NCI-H2107 treated with DMSO at 0.1 percent for 48 hours (cell line): ENCODE data around the gene S100A16.

Experiments
- DNase-seq: peaks from one replicate; lab custom pipeline; 2025; ENCODE audit not compliant: unreplicated experiment; lab: John Stamatoyannopoulos, UW

S100A16 gene

GRCh38 chr1:153638261-153638660 is 25.3 kb upstream of the S100A16 start:
- no peak for DNase-seq

- DNase-seq: no peak
Observed at GRCh38 chr1:153636312-153636711, 23.4 kb upstream of the S100A16 start.

DNA sequence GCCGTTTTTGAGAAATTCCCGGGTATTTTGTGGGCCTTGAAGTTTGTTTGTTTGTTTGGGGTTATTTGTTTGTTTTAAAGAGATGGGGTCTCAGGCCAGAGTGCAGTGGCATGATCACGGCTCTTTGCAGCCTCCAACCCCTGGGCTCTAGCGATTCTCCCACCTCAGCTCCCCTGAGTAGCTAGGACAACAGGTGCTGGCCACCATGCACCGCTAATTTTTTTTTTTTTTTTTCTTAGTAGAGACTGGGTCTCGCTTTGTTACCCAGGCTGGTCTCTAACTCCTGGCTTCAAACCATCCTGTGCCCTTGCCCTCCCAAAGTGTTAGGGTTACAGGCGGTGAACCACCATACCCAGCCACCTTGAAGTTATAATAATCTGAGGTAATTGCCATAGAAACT is 22.9 kb upstream of the S100A16 start:
- DNase-seq: no peak

GRCh38 chr1:153633754-153634665 is 21.1 kb upstream of the S100A16 start, which contains the start of gene CHTOP:
Gene CHTOP, plus strand, starts transcription at chr1:153634066. Its CDS starts 2,523 bp downstream, at chr1:153636589.
- DNase-seq: peak; percentile 89

GRCh38 chr1:153633161-153633753 is 20.3 kb upstream of the S100A16 start:
- DNase-seq: no peak

DNA sequence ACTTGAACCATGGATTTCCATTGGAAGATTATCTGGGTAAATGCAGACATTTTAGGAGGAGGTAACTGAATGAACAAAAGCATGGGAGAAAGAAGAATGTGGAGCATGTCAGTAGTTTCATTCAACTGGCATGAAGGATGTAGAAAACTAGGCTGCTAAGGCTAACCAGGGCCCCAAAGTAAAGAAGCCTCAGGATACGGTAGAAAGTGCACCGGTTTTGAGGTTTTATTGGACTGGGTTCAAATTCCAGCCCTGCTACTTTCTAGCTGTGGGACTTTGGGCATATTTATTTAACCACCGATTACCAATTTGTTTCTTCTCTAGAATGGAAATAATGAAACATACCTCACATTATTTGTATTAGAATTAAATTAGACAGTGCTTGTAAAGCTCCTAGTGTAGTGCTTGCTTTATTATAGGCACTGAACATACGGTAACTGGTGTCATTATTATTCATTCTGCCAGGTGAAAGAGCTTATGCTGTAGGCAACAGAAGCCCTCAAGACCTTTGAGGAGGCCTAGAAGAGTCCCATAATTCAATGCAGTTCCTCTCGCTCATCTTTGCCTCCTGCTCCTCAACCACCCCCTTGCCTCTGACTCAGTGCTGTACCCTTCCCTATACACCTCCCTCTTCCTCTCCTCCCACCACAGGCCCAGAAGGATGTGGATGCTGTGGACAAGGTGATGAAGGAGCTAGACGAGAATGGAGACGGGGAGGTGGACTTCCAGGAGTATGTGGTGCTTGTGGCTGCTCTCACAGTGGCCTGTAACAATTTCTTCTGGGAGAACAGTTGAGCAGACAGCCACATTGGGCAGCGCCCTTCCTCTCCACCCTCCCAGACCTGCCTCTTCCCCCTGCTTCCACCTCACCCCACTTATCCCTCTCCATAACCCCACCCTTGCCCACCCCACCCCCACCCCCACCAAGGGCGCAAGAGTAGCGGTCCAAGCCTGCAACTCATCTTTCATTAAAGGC is 18.4 kb upstream of the S100A16 start:
- DNase-seq: no peak

GRCh38 chr1:153630384-153630783 is 17.4 kb upstream of the S100A16 start:
- no peak for DNase-seq

DNA sequence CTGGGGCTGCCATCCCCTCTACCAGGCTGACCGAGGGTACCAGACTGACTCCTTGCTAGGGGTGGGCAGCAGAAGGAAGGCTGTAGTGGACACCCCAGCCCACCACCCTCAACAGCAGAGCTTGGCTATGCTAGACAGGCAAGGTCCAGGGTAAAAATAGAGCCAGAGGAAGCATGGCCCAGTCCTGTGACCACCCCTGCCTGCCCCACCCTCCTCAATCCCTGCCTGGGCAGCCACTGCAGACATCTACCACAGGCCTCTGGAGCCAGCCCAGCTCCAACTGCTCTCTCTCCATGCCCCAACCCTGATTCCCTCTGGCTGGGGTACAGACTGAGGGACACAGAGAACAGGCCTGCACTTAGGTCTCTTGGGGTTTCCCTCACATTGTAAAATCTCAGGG is 17.0 kb upstream of the S100A16 start:
- DNase-seq: no peak

GRCh38 chr1:153629343-153629665 is 16.4 kb upstream of the S100A16 start:
- DNase-seq: no peak

GRCh38 chr1:153628638-153629342 is 15.9 kb upstream of the S100A16 start:
- no peak for DNase-seq

DNA sequence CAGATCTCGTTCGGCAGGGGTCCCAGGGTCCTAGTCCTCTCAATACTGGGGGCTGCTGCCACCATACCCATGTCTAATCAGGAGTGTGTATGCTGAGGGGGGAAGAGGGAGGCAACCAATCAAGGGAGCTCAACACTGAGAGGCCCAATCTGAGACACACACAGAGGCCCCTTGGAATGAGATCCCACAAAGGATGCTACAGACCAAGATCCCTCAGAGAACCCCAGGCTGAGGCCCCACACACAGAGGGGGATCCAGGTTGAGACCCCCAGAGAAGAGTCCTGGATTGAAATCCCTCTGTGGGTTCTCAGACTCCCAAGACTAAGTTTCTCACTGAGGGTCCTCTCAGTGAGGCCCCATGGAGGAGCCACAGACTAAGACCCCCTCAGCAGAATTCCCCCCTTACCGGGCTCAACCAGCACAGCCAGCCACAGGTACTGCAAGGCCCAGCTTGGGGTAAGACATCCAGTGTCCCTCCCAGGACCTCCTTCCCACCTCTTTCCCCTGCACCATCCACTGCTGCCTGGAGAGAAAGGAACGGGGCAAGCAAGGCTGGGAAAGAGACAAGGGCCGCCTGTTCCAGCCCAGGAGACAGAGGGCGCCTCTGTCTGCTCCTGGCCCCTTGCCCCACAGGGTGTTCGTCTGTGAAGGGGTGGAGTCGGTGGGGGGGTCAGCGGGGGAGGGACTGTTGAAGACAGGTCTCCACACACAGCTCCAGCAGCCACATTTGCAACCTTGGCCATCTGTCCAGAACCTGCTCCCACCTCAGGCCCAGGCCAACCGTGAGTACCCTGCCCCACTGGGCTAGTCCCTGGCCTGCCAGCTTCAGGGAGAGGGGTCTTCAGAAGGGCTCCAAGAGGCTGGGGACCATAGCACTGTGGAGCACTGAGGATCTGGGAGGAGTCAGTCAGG is 15.0 kb upstream of the S100A16 start, which contains the start of gene S100A1:
Gene S100A1, plus strand, starts transcription at position 720 of the 912 bp plus-strand sequence. CDS start 2,088 bp downstream, outside the sequence.
- DNase-seq: no peak

- DNase-seq: peak; percentile 90
Observed at GRCh38 chr1:153626904-153627714, 14.2 kb upstream of the S100A16 start, which contains the start of gene S100A13. Gene S100A13, minus strand, starts transcription at chr1:153627505. Its CDS starts 1,033 bp downstream, at chr1:153626472.

GRCh38 chr1:153626477-153626903 is 13.6 kb upstream of the S100A16 start:
- DNase-seq: no peak

GRCh38 chr1:153624965-153625611 is 12.2 kb upstream of the S100A16 start:
- DNase-seq: no peak

- DNase-seq: no peak
Observed at GRCh38 chr1:153623101-153623500, 10.2 kb upstream of the S100A16 start.

- DNase-seq: peak; percentile 30
Observed at GRCh38 chr1:153619171-153619570, 6.2 kb upstream of the S100A16 start.

- no peak for DNase-seq
Observed at GRCh38 chr1:153617663-153618062, 4.7 kb upstream of the S100A16 start.

GRCh38 chr1:153616917-153617311 is 4.0 kb upstream of the S100A16 start:
- no peak for DNase-seq
